ENCODE results near the gene PCDH8. TPM values are rescaled to one million over a fixed set of nuclear protein-coding genes. Genes with fewer than 3 reads are reported as not detected.

Gene PCDH8
- total and polyA plus RNA-seq, 8 donors: 0.04 to 0.85 (median 0.25) TPM; not detected in 4

- FAIRE-seq: no peak
- no peak for TF ChIP-seq CTCF (IDR thresholded peaks at IDR 0.05)
These were observed 37.9 kb downstream of the PCDH8 start for GRCh38 chr13:52810526-52810925.

GRCh38 chr13:52810011-52810410 lies 38.4 kb downstream of the PCDH8 start:
- Histone ChIP-seq H3K4me3 (no peak overlapping the region), H3K27ac (peak overlapping the region in 1 of 4 donors; percentile 30), H3K27me3 (no peaks in the 10 kb centered on the region), H3K4me1 (peaks cover 0 to 6% (median 4%) of the 10 kb centered on the region in 3 donors), H3K36me3 (no peaks in the 10 kb centered on the region), H3K9me3 (no peaks in the 10 kb centered on the region)
- WGBS, 2 donors: 57% methylated on average over 5 of the region's 5 CpGs
- DNase-seq (no peak), ATAC-seq (no peak), FAIRE-seq (no peak)
- intact Hi-C loops (cut with DNase I): no loop called here
- no peak for TF ChIP-seq CTCF (IDR thresholded peaks at IDR 0.05)

More at GRCh38 chr13:52810526-52810925, 37.9 kb downstream of the PCDH8 start:
- intact Hi-C loops (cut with DNase I): no loop called here
- Histone ChIP-seq H3K4me3 (no peak overlapping the region), H3K36me3 (no peaks in the 10 kb centered on the region), H3K27ac (no peak overlapping the region), H3K27me3 (no peaks in the 10 kb centered on the region), H3K9me3 (no peaks in the 10 kb centered on the region), H3K4me1 (peaks cover 0 to 6% (median 4%) of the 10 kb centered on the region in 3 donors)
- ATAC-seq (no peak), DNase-seq (no peak)
- 66 to 87% methylated on average over 3 of the region's 3 CpGs for WGBS, 2 donors

GRCh38 chr13:52809310-52809769 lies 39.1 kb downstream of the PCDH8 start:
- intact Hi-C loops (cut with DNase I): no loop called here
- 15 to 20% methylated on average over 3 of the region's 3 CpGs for WGBS, 2 donors
- Histone ChIP-seq H3K4me3 (no peak overlapping the region), H3K4me1 (peaks cover 0 to 6% (median 4%) of the 10 kb centered on the region in 3 donors), H3K36me3 (no peaks in the 10 kb centered on the region), H3K27ac (peak overlapping the region in 1 of 4 donors; percentile 30), H3K9me3 (no peaks in the 10 kb centered on the region), H3K27me3 (no peaks in the 10 kb centered on the region)
- peak; percentile 66 to 92 (median 90) for ATAC-seq
- TF ChIP-seq CTCF (IDR thresholded peaks at IDR 0.05): peak; percentile 12 to 45 (median 32)
- FAIRE-seq: no peak
- peak in 5 of 6 donors; percentile 34 to 51 (median 50) for DNase-seq

GRCh38 chr13:52808842-52809219 lies 39.6 kb downstream of the PCDH8 start:
- Histone ChIP-seq H3K9me3 (no peaks in the 10 kb centered on the region), H3K27ac (no peak overlapping the region), H3K27me3 (no peaks in the 10 kb centered on the region), H3K4me1 (peaks cover 0 to 6% (median 4%) of the 10 kb centered on the region in 3 donors), H3K36me3 (no peaks in the 10 kb centered on the region), H3K4me3 (no peak overlapping the region)
- intact Hi-C loops (cut with DNase I): no loop called here
- no peak for FAIRE-seq
- WGBS, 2 donors: 33 to 63% methylated on average over 1 of the region's 1 CpG
- no peak for DNase-seq
- no peak for TF ChIP-seq CTCF (IDR thresholded peaks at IDR 0.05)
- no peak for ATAC-seq

GRCh38 chr13:52806029-52806428 lies 42.4 kb downstream of the PCDH8 start:
- Histone ChIP-seq H3K9me3 (no peaks in the 10 kb centered on the region), H3K4me1 (peaks cover 0 to 6% (median 4%) of the 10 kb centered on the region in 3 donors), H3K27me3 (no peaks in the 10 kb centered on the region), H3K36me3 (no peaks in the 10 kb centered on the region), H3K4me3 (no peak overlapping the region), H3K27ac (no peak overlapping the region)
- intact Hi-C loops (cut with DNase I): no loop called here
- 51 to 65% methylated on average over 6 of the region's 6 CpGs for WGBS, 2 donors
- ATAC-seq: no peak
- TF ChIP-seq CTCF (IDR thresholded peaks at IDR 0.05): no peak
- no peak for DNase-seq
- no peak for FAIRE-seq
